SU-DHL-6 (cell line): ENCODE data around the gene PDGFC.

Source experiments
- H2AFZ ChIP-seq: fragments of 200-600 bp; sonication (generic); 2 replicates; pipeline ENCODE4 v1.6.1; 2014; ENCODE audit warnings: low read depth, mild to moderate bottlenecking, moderate library complexity, mixed read lengths, antibody characterized with exemption, low read length; ENCODE audit not compliant: severe bottlenecking
- H3F3A ChIP-seq: fragments of 200-600 bp; shearing (Covaris generic); 2 replicates; pipeline ENCODE4 v1.6.0; 2016; ENCODE audit warnings: antibody characterized with exemption, mild to moderate bottlenecking; ENCODE audit not compliant: insufficient read depth
- H3K27ac ChIP-seq: fragments of 200-600 bp; sonication (generic); 2 replicates; pipeline ENCODE4 v1.5.1; 2016; ENCODE audit warnings: low read depth, mild to moderate bottlenecking, low read length, moderate library complexity, mixed read lengths
- H3K27me3 ChIP-seq: fragments of 200-600 bp; sonication (generic), shearing (Covaris generic); 2 replicates; pipeline ENCODE4 v1.6.0; 2014; ENCODE audit warnings: mild to moderate bottlenecking, low read length
- H3K36me3 ChIP-seq: fragments of 200-600 bp; sonication (generic); 2 replicates; pipeline ENCODE4 v1.6.1; 2014; ENCODE audit warnings: mild to moderate bottlenecking, low read length, mixed read lengths
- H3K4me2 ChIP-seq: fragments of 300-600, 200-600 bp; shearing (Covaris generic), sonication (generic); 2 replicates; pipeline ENCODE4 v1.6.0; 2014; ENCODE audit warnings: low read length, low read depth, mild to moderate bottlenecking; ENCODE audit not compliant: poor library complexity, severe bottlenecking
- H3K4me3 ChIP-seq: fragments of 200-600 bp; sonication (generic); 2 replicates; pipeline ENCODE4 v1.5.1; 2014; ENCODE audit warnings: antibody characterized with exemption, low read length, mild to moderate bottlenecking, mixed read lengths; ENCODE audit not compliant: insufficient read depth, poor library complexity, severe bottlenecking
- H3K79me2 ChIP-seq: fragments of 200-600 bp; sonication (generic); 2 replicates; pipeline ENCODE4 v1.6.1; 2014; ENCODE audit warnings: mild to moderate bottlenecking, low read length, moderate library complexity; ENCODE audit not compliant: insufficient read depth
- H3K9ac ChIP-seq: fragments of 200-600 bp; sonication (generic); 2 replicates; pipeline ENCODE4 v1.7.0; 2014; ENCODE audit warnings: mild to moderate bottlenecking, low read length
- H3K9me2 ChIP-seq: fragments of 200-600 bp; sonication (generic); replicated peaks from 2 replicates; pipeline ENCODE4 v1.6.1; 2014; ENCODE audit warnings: low read length; ENCODE audit not compliant: insufficient read depth
- H3K9me3 ChIP-seq: fragments of 200-600 bp; sonication (generic); 2 replicates; pipeline ENCODE4 v1.6.1; 2014; ENCODE audit warnings: low read length, mixed read lengths; ENCODE audit not compliant: insufficient read depth
- H4K20me1 ChIP-seq: fragments of 200-600 bp; sonication (generic); 2 replicates; pipeline ENCODE4 v1.6.1; 2014; ENCODE audit warnings: low read depth, mild to moderate bottlenecking, antibody characterized with exemption, low read length, moderate library complexity, mixed read lengths
- CTCF ChIP-seq: fragments of 200-600 bp; sonication (generic); IDR thresholded peaks from one replicate; pipeline ENCODE4 v1.5.1; 2017; ENCODE audit warnings: antibody characterized with exemption, mild to moderate bottlenecking, low read length, moderate library complexity; ENCODE audit not compliant: insufficient read depth, poor library complexity, severe bottlenecking
- EZH2phosphoT487 ChIP-seq: fragments of 200-600 bp; sonication (generic), shearing (Covaris generic); conservative IDR thresholded peaks from 2 replicates; pipeline ENCODE4 v1.6.1; 2018; ENCODE audit warnings: mild to moderate bottlenecking, antibody characterized with exemption, low read length, moderate library complexity, mixed read lengths

Gene PDGFC

GRCh38 chr4:156894234-156894633, 77.4 kb downstream of the PDGFC start:
- Histone ChIP-seq H3K27ac (no peak overlapping the region), H3K27me3 (no peaks in the 10 kb centered on the region), H3K4me2 (no peak overlapping the region), H3K9ac (no peak overlapping the region), H3K36me3 (no peaks in the 10 kb centered on the region), H3K79me2 (no peaks in the 10 kb centered on the region), H3K4me3 (no peak overlapping the region), H3K9me2 (no peaks in the 10 kb centered on the region), H2AFZ (no peak overlapping the region), H4K20me1 (no peaks in the 10 kb centered on the region), H3F3A (no peaks in the 10 kb centered on the region), H3K9me3 (no peaks in the 10 kb centered on the region)
- TF ChIP-seq CTCF = no peak

DNA sequence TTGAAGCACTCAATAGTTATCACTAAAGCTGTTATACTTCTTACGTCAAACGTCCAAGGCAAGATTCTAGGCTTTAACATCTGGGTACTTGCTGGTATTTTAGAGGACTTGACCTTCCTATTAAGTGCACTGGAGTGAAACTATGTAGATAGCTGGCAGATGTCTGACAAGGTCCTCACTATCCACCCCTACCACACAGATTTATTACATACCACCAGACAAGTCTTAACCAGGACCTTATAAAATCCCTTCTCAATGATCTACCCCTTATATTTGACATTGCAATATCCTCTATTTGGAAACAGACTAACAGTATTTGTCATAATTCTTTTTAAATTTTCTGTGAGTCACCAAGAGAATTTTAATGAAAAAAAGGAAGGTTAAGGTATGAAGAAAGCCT, 78.8 kb downstream of the PDGFC start:
- Histone ChIP-seq H3K79me2 (no peaks in the 10 kb centered on the region), H3K36me3 (no peaks in the 10 kb centered on the region), H3F3A (no peaks in the 10 kb centered on the region), H2AFZ (no peak overlapping the region), H3K4me3 (no peak overlapping the region), H3K4me2 (no peak overlapping the region), H3K9me3 (no peaks in the 10 kb centered on the region), H3K9ac (no peak overlapping the region), H4K20me1 (no peaks in the 10 kb centered on the region), H3K9me2 (no peaks in the 10 kb centered on the region), H3K27me3 (no peaks in the 10 kb centered on the region), H3K27ac (no peak overlapping the region)
- TF ChIP-seq EZH2phosphoT487 (no peak), CTCF (no peak)

- no peaks in the 10 kb centered on the region for H3F3A ChIP-seq
- no peaks in the 10 kb centered on the region for H4K20me1 ChIP-seq
- no peak for TF ChIP-seq EZH2phosphoT487
- no peak for TF ChIP-seq CTCF
- H3K27ac ChIP-seq = no peak overlapping the region
- H3K4me3 ChIP-seq = no peak overlapping the region
- H2AFZ ChIP-seq = no peak overlapping the region
- no peak overlapping the region for H3K9ac ChIP-seq
- H3K4me2 ChIP-seq = no peak overlapping the region
- no peaks in the 10 kb centered on the region for H3K79me2 ChIP-seq
- H3K27me3 ChIP-seq = no peaks in the 10 kb centered on the region
- H3K9me3 ChIP-seq = no peaks in the 10 kb centered on the region
- no peaks in the 10 kb centered on the region for H3K9me2 ChIP-seq
- H3K36me3 ChIP-seq = no peaks in the 10 kb centered on the region
These were observed 81.7 kb downstream of the PDGFC start for GRCh38 chr4:156889616-156890594.
